Heart left ventricle (tissue), 16 donors: ENCODE results near the gene CSTF3. TPM values are rescaled to one million over a fixed set of nuclear protein-coding genes. Genes with fewer than 3 reads are reported as not detected.
A peak's percentile ranks its signal among the peaks of the same experiment; 100 is the strongest.

Experiments used
- ATAC-seq, 4 donors: fragments of 200-7000 bp; cut with Tn5 transposase; one replicate each; pipeline ENCODE4 v1.9.1; 2020 to 2022; ENCODE audit warnings: moderate library complexity in 4 of 4, mild to moderate bottlenecking in 3 of 4, moderate number of reproducible peaks in 1 of 4
- DNase-seq, 5 donors: peaks; one replicate each; pipeline ENCODE4 v3.0.0-alpha.2; 2020
- H3K27ac ChIP-seq, 12 donors: fragments of 200-600 bp; sonication (generic) in 4 of 12; one replicate each; pipeline versions ENCODE4 v1.5.0 to v1.8.0; 2016 to 2022; ENCODE audit warnings: mild to moderate bottlenecking in 2 of 12
- H3K27me3 ChIP-seq, 9 donors: fragments of 200-600 bp; sonication (generic) in 2 of 9; one replicate each; pipeline versions ENCODE4 v1.5.1 to v1.8.0; 2016 to 2022; ENCODE audit warnings: mild to moderate bottlenecking in 3 of 9
- H3K36me3 ChIP-seq, 9 donors: fragments of 200-600 bp; sonication (generic) in 2 of 9; one replicate each; pipeline versions ENCODE4 v1.5.0 to v1.8.0; 2018 to 2022; ENCODE audit warnings: mild to moderate bottlenecking in 2 of 9
- H3K4me1 ChIP-seq, 12 donors: fragments of 200-600 bp; sonication (generic) in 4 of 12; one replicate each; pipeline versions ENCODE4 v1.5.0 to v1.8.0; 2016 to 2022; ENCODE audit warnings: mild to moderate bottlenecking in 3 of 12
- H3K4me3 ChIP-seq, 12 donors: fragments of 200-600 bp; sonication (generic) in 4 of 12; one replicate each; pipeline versions ENCODE4 v1.5.0 to v1.8.0; 2017 to 2022; ENCODE audit warnings: mild to moderate bottlenecking in 9 of 12, moderate library complexity in 4 of 12
- H3K9me3 ChIP-seq, 12 donors: fragments of 200-600 bp; sonication (generic) in 4 of 12; one replicate each; pipeline versions ENCODE4 v1.5.0 to v1.8.0; 2016 to 2022; ENCODE audit warnings: mild to moderate bottlenecking in 1 of 12
- CTCF ChIP-seq, 12 donors: fragments of 200-600 bp; sonication (generic) in 4 of 12; IDR thresholded peaks; one replicate each; pipeline versions ENCODE4 v1.5.0 to v1.8.0; 2018 to 2022; ENCODE audit warnings: antibody characterized with exemption in 12 of 12, mild to moderate bottlenecking in 5 of 12
- POLR2A ChIP-seq, 2 donors: fragments of 450-650 bp; IDR thresholded peaks; one replicate each; pipeline ENCODE4 v1.6.1; 2017; ENCODE audit warnings: antibody characterized with exemption in 2 of 2, mild to moderate bottlenecking in 2 of 2, moderate library complexity in 2 of 2
- WGBS, 4 donors: extraction: QIAGEN DNeasy Blood & Tissue Kit in 2 of 4; methylation state at CpG; one replicate each; pipeline versions ENCODE4 v1.1.5 to v1.1.7; 2013 to 2018; 5-methylcytosine and 5-hydroxymethylcytosine counted together
- intact Hi-C, 10 donors: fragments of 100-400 bp; cut with DNase I; formaldehyde crosslinking; loops; one replicate each; pipeline versions ENCODE4 v1.11.1 to v1.14.2; 2022
- polyA plus RNA-seq, 2 donors: library from polyadenylated mRNA; stranded (reverse); fragments of 200-250 nt; gene quantifications; one replicate each; pipeline ENCODE4 v1.2.3, GENCODE V29; 2013
- total RNA-seq, 9 donors: library from RNA; depleted of rRNA in 2 of 9; stranded (reverse); fragments of >200 nt in 2 of 9; fragmentation: NEBNext Ultra II Directional in 3 of 9; extraction: Animal tissue kit (Norgen Biotek cat#: 25700) in 3 of 9; gene quantifications; one replicate each; pipeline versions ENCODE4 v1.1.0 to v1.2.4, GENCODE V29; 2016 to 2023
- donor health status: ischemic (EF 13 %, LVEDD 7.1; RV severe dilation, severe dysfunction).
- donor health status: healthy with polysubstance abuse.
- donor health status: DM: no; HTN: yes; CAD: no.
- donor health status: DM: no; HTN: no; CAD: no.
- donor health status: ischemic (EF 25% LVEDD 6.9; RV normal size, moderate dysfunction).
- donor health status: ischemic (EF 25% LVEDD 5.7; RV mildly dilated, moderate dysfunction).
- donor health status: healthy.
- donor health status: DM: yes; HTN: yes; CAD: no.
- donor health status: ischemic (EF 35%, LVEDD 5.7; RV mildly dilated, moderate dysfunction).
- donor health status: nonischemic (EF 11% LVEDD 7.7; RV severe dilation, severe dysfunction).
- donor health status: DM: yes; HTN: yes; CAD: no.
- donor health status: PGD.
- donor health status: ischemic (EF 29% LVEDD 5.4; RV normal size, mild dysfunction).
- donor health status: nonischemic (EF 23%, LVEDD 6.1; RV moderate dilation, normal function).

CSTF3 gene
- total and polyA plus RNA-seq, 11 donors = 5.9 to 23.6 (median 13.2) TPM

- Histone ChIP-seq H3K4me1 (peaks cover 0 to 13% (median 4%) of the 10 kb centered on the region in 12 donors), H3K9me3 (no peaks in the 10 kb centered on the region), H3K36me3 (no peaks in the 10 kb centered on the region), H3K4me3 (no peak overlapping the region), H3K27me3 (no peaks in the 10 kb centered on the region), H3K27ac (no peak overlapping the region)
- ATAC-seq (no peak), DNase-seq (no peak)
- 92 to 98% (median 96%) methylated on average over 5 of the region's 5 CpGs for WGBS, 4 donors
- TF ChIP-seq POLR2A (IDR thresholded peaks at IDR 0.05) (no peak), CTCF (IDR thresholded peaks at IDR 0.05) (no peak)
- intact Hi-C loops = no loop called here
These were observed 11.1 kb upstream of the CSTF3 start for GRCh38 chr11:33172345-33172744.

DNA sequence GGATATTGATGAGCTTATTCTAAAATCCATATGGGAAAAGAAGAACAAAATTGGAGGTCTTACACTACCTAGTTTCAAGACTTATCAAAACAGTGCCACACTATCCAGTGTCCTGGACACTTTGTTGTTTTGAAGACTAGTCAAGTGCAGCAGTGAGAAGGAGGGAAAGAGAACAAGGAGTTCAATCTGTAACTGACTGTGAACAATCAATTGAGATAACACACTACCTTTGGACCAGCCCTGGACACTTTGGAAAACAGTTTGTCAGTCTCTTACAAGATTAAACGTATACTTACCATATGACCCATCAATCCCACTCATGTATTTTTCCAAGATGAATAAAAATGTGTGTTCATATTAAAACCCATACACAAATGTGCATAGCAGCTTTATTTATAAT lies 10.0 kb upstream of the CSTF3 start:
- no peak for TF ChIP-seq CTCF (IDR thresholded peaks at IDR 0.05)
- TF ChIP-seq POLR2A (IDR thresholded peaks at IDR 0.05) = no peak
- no peak for DNase-seq
- no peaks in the 10 kb centered on the region for H3K36me3 ChIP-seq
- H3K9me3 ChIP-seq = no peaks in the 10 kb centered on the region
- H3K27me3 ChIP-seq = no peaks in the 10 kb centered on the region
- intact Hi-C loops = loop anchor here in 1 of 10 donors (2.0 kb wide), 1 partner anchor 160 kb away; no protein-coding TSS in a partner anchor
- ATAC-seq = no peak
- H3K4me3 ChIP-seq = no peak overlapping the region
- H3K4me1 ChIP-seq = peaks cover 0 to 20% (median 5%) of the 10 kb centered on the region in 12 donors
- 63 to 92% (median 87%) methylated on average over 1 of the region's 1 CpG for WGBS, 4 donors
- no peak overlapping the region for H3K27ac ChIP-seq

- ATAC-seq (peak in 3 of 4 donors; percentile 28 to 52 (median 29)), DNase-seq (no peak)
- Histone ChIP-seq H3K4me1 (peaks cover 0 to 20% (median 5%) of the 10 kb centered on the region in 12 donors), H3K27me3 (no peaks in the 10 kb centered on the region), H3K27ac (peak overlapping the region in 1 of 12 donors; percentile 33), H3K9me3 (no peaks in the 10 kb centered on the region), H3K36me3 (no peaks in the 10 kb centered on the region), H3K4me3 (no peak overlapping the region)
- WGBS, 4 donors = 17 to 23% (median 20%) methylated on average over 4 of the region's 4 CpGs
- intact Hi-C loops = loop anchor here in 8 of 10 donors (2.0 to 10.0 kb wide), 10 partner anchors 89 to 586 kb away; partner anchors contain the start of gene HIPK3 (in 3 of the 8)
- TF ChIP-seq CTCF (IDR thresholded peaks at IDR 0.05) (no peak), POLR2A (IDR thresholded peaks at IDR 0.05) (no peak)
These were observed 7.5 kb upstream of the CSTF3 start for GRCh38 chr11:33168709-33169200.

DNA sequence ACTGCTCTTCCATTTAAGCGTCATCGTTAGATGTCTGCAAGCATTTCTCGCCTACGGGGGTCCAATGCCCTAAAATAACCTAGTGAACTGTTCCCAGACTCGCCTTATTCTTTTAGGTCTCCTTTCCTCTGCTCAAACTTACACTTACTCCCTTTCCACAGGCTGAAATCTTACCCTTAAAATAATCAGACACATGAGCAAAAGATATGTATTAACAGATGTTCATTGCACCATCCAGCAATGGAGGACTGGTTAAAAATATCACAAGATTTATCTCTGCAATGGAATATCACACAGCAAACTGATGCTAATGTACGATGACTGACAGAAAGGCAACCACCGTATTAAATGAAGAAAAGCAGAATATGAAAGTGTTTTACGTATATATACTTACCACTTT lies 1.6 kb upstream of the CSTF3 start:
- DNase-seq (no peak), ATAC-seq (no peak)
- intact Hi-C loops = loop anchor here in 8 of 10 donors (2.0 to 10.0 kb wide), 10 partner anchors 94 to 889 kb away; partner anchors contain the start of genes HIPK3 (in 4 of the 8), CAPRIN1 (in 1 of the 8) and TCP11L1 (in 1 of the 8)
- no peaks in the 10 kb centered on the region for H3K9me3 ChIP-seq
- no peak for TF ChIP-seq CTCF (IDR thresholded peaks at IDR 0.05)
- no peak for TF ChIP-seq POLR2A (IDR thresholded peaks at IDR 0.05)
- no peaks in the 10 kb centered on the region for H3K27me3 ChIP-seq
- WGBS, 4 donors = 95 to 97% (median 96%) methylated on average over 8 of the region's 8 CpGs
- H3K4me1 ChIP-seq = peaks cover 4 to 43% (median 17%) of the 10 kb centered on the region in 12 donors
- no peak overlapping the region for H3K4me3 ChIP-seq
- H3K27ac ChIP-seq = no peak overlapping the region
- no peaks in the 10 kb centered on the region for H3K36me3 ChIP-seq
